DMS53 (cell line): ENCODE data around the gene PPP1R13B.

Source experiments
- DNase-seq: peaks from one replicate; lab custom pipeline; 2025; lab: John Stamatoyannopoulos, UW

Gene PPP1R13B

GRCh38 chr14:103836976-103837725, 10.2 kb downstream of the PPP1R13B start:
- DNase-seq, result no peak

- DNase-seq, result no peak
Observed at GRCh38 chr14:103834956-103835355, 12.4 kb downstream of the PPP1R13B start.

GRCh38 chr14:103833711-103834110, 13.7 kb downstream of the PPP1R13B start:
- no peak for DNase-seq

GRCh38 chr14:103832046-103832445, 15.3 kb downstream of the PPP1R13B start:
- no peak for DNase-seq

GRCh38 chr14:103830511-103831270, 16.7 kb downstream of the PPP1R13B start:
- DNase-seq, result no peak

- no peak for DNase-seq
Observed at GRCh38 chr14:103828315-103828967, 18.9 kb downstream of the PPP1R13B start.

- peak; percentile 50 for DNase-seq
Observed at GRCh38 chr14:103825101-103825500, 22.3 kb downstream of the PPP1R13B start.

- no peak for DNase-seq
Observed at GRCh38 chr14:103820908-103821307, 26.5 kb downstream of the PPP1R13B start.

GRCh38 chr14:103820382-103820781, 27.0 kb downstream of the PPP1R13B start:
- no peak for DNase-seq

GRCh38 chr14:103819503-103820307, 27.7 kb downstream of the PPP1R13B start:
- DNase-seq, result peak; percentile 9

- DNase-seq, result no peak
Observed at GRCh38 chr14:103818870-103819269, 28.5 kb downstream of the PPP1R13B start.

GRCh38 chr14:103818422-103818821, 29.0 kb downstream of the PPP1R13B start:
- no peak for DNase-seq

- DNase-seq, result no peak
Observed at GRCh38 chr14:103817595-103817994, 29.8 kb downstream of the PPP1R13B start.

- DNase-seq, result no peak
Observed at GRCh38 chr14:103816991-103817390, 30.4 kb downstream of the PPP1R13B start.

GRCh38 chr14:103815253-103815652, 32.1 kb downstream of the PPP1R13B start:
- DNase-seq, result no peak

GRCh38 chr14:103811189-103811588, 36.2 kb downstream of the PPP1R13B start:
- no peak for DNase-seq

GRCh38 chr14:103808403-103809001, 38.9 kb downstream of the PPP1R13B start:
- DNase-seq, result peak; percentile 83

- DNase-seq, result no peak
Observed at GRCh38 chr14:103806805-103807204, 40.6 kb downstream of the PPP1R13B start.

GRCh38 chr14:103805708-103806107, 41.7 kb downstream of the PPP1R13B start:
- no peak for DNase-seq

GRCh38 chr14:103803661-103804060, 43.7 kb downstream of the PPP1R13B start:
- no peak for DNase-seq

- DNase-seq, result no peak
Observed at GRCh38 chr14:103802356-103802755, 45.0 kb downstream of the PPP1R13B start.

- no peak for DNase-seq
Observed at GRCh38 chr14:103801459-103801858, 45.9 kb downstream of the PPP1R13B start.
